ENCODE data around the gene THRA. TPM values are rescaled to one million over a fixed set of nuclear protein-coding genes. Genes with fewer than 3 reads are reported as not detected.

Gene THRA
- total and polyA plus RNA-seq, 9 of the 15 experiments (the other 6 are each of a cell fraction or from before 2014, with no cell fraction given): 0.34 to 23.4 (median 12.7) TPM

- 90% methylated on average over 22 of the region's 23 CpGs for WGBS (ENCODE audit: insufficient coverage, low coverage, missing lambda C conversion rate)
Observed at GRCh38 chr17:40032322-40033320, 30.1 kb upstream of the THRA start.

More at GRCh38 chr17:40032322-40033320, 30.1 kb upstream of the THRA start:
- Histone ChIP-seq H3K9me3 (replicated peaks; ENCODE audit: control insufficient read depth, insufficient read depth, low read depth, low read length) (no peaks in the 10 kb centered on the region), H2AFZ (ENCODE audit: low read depth, low read length) (no peak overlapping the region), H3K4me2 (ENCODE audit: insufficient read depth, low read length) (no peak overlapping the region), H4K20me1 (replicated peaks; ENCODE audit: control insufficient read depth, insufficient read depth, low read length) (no peaks in the 10 kb centered on the region), H3K27me3 (ENCODE audit: control insufficient read depth in 2 of 2, insufficient read depth in 2 of 2, low read length in 2 of 2) (no peaks in the 10 kb centered on the region), H3K79me2 (ENCODE audit: control insufficient read depth, insufficient read depth, low read length) (no peaks in the 10 kb centered on the region), H3K4me3 (no peak overlapping the region), H3K27ac (ENCODE audit: extremely low read depth, low read depth, low read length) (no peak overlapping the region), H3K36me3 (ENCODE audit: control insufficient read depth, insufficient read depth, low read length) (peaks cover 78% of the 10 kb centered on the region), H3K9me1 (ENCODE audit: control insufficient read depth, insufficient read depth, low read length) (no peaks in the 10 kb centered on the region), H3K9ac (ENCODE audit: insufficient read depth in 1 of 2, low read depth in 2 of 2, low read length in 2 of 2) (no peak overlapping the region), H3K4me1 (replicated peaks in 1 of 2; ENCODE audit: control insufficient read depth in 2 of 2, insufficient read depth in 2 of 2, low read length in 2 of 2) (peaks cover 0 to 4% of the 10 kb centered on the region in 2 experiments; a peak in 1 of 5 replicates)
- POLR2A ChIA-PET: interaction anchor here (1.0 to 1.4 kb wide), 3 partner anchors 16 to 53 kb away, joined by 3 read pairs; no protein-coding TSS in a partner anchor
- TF ChIP-seq NR2C1 (IDR thresholded peaks at IDR 0.05): no peak
- TF ChIP-seq NR2C1 (tag; IDR thresholded peaks at IDR 0.05): no peak
- TF ChIP-seq ZNF280A (IDR thresholded peaks at IDR 0.05; ENCODE audit: low read depth, partially characterized antibody): no peak
- TF ChIP-seq RBFOX2 (IDR thresholded peaks at IDR 0.05; ENCODE audit: low read depth, low read length): peak; percentile 38; the same call in 1 of the 2 replicates
- no peak for TF ChIP-seq PYGO2 (tag; IDR thresholded peaks at IDR 0.05)
- no peak for DNase-seq (ENCODE audit: extremely low read depth in 1 of 4, low spot score in 3 of 4)
- intact Hi-C loops (cut with micrococcal nuclease) (no loop called here), in situ Hi-C loops (cut with MboI) (loop anchor here (5.0 kb wide), 1 partner anchor 50 kb away; no protein-coding TSS in a partner anchor)
- BruUV-seq (replicated peaks): no TSS peak
- CTCF ChIA-PET (ENCODE audit: low intra/inter-chr PET ratio): no interaction called here
- no peak for ATAC-seq
- no peak for FAIRE-seq

Data from K562 (cell line).